Spleen (tissue), 7 donors: ENCODE data around the gene FARP1.

Experiments
- POLR2A ChIP-seq, 3 donors: fragments of 450-650 bp; IDR thresholded peaks; one replicate each; pipeline ENCODE4 v1.5.1; 2017; ENCODE audit warnings: antibody characterized with exemption in 3 of 3, mild to moderate bottlenecking in 1 of 3
- TF ChIP-seq, protein P1 (sequence below), 11 experiments: fragments of 200-600 bp in 7 of 11; fragments of 450-650 bp in 4 of 11; sonication (generic) in 4 of 11; IDR thresholded peaks in 8 of 11; conservative IDR thresholded peaks in 3 of 11; 1 replicate in 7 of 11; 2 replicates in 4 of 11; pipeline versions ENCODE4 v1.4.0 to v1.8.0; 2016 to 2021; ENCODE audit warnings: antibody characterized with exemption in 11 of 11, inconsistent platforms in 4 of 11, mild to moderate bottlenecking in 1 of 11
- donor health status: DM: no; HTN: no; CAD: no; lungs with moderate emphysema.
- donor health status: DM: no; HTN: no; CAD: no.
- donor health status: DM: no; HTN: no; CAD: no.

DNA sequence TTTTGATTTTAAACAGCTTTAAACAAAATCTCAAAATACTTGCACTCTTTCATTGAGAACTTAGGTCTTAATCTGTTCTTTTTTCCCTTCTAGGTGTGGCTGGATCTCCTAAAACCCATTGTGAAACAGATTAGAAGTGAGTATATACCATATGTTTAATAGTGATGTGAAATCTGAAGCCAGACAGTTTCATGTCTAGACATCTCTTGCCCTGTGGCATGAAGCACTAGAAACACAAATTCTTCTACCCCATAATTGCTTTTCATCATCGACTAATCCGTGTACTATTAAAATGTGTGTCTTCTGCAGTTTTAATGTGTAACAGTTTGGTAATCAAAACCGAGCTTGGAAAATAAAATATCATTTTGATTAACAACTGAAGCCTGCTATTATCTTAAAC is 222.4 kb downstream of the FARP1 start:
- TF ChIP-seq, protein P1, sequence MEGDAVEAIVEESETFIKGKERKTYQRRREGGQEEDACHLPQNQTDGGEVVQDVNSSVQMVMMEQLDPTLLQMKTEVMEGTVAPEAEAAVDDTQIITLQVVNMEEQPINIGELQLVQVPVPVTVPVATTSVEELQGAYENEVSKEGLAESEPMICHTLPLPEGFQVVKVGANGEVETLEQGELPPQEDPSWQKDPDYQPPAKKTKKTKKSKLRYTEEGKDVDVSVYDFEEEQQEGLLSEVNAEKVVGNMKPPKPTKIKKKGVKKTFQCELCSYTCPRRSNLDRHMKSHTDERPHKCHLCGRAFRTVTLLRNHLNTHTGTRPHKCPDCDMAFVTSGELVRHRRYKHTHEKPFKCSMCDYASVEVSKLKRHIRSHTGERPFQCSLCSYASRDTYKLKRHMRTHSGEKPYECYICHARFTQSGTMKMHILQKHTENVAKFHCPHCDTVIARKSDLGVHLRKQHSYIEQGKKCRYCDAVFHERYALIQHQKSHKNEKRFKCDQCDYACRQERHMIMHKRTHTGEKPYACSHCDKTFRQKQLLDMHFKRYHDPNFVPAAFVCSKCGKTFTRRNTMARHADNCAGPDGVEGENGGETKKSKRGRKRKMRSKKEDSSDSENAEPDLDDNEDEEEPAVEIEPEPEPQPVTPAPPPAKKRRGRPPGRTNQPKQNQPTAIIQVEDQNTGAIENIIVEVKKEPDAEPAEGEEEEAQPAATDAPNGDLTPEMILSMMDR (IDR thresholded peaks at IDR 0.05 in 8 of 11, conservative IDR thresholded peaks at IDR 0.05 in 3 of 11) = no peak
- no peak for TF ChIP-seq POLR2A (IDR thresholded peaks at IDR 0.05)
